GM12864 (cell line): ENCODE measurements around the gene ATP2A3.
A peak's percentile ranks its signal among the peaks of the same experiment; 100 is the strongest.

ENCODE experiments used
- DNase-seq: peaks from one replicate; pipeline ENCODE4 v3.0.0-alpha.2; 2011; ENCODE audit warnings: low read depth
- H3K4me3 ChIP-seq: 2 replicates; pipeline ENCODE4 v1.5.1; 2011; ENCODE audit warnings: mild to moderate bottlenecking, low read depth, low read length, control low read depth
- CTCF ChIP-seq: IDR thresholded peaks from 2 replicates; pipeline ENCODE4 v1.5.1; 2011; ENCODE audit warnings: low read depth, mild to moderate bottlenecking, moderate library complexity, low read length, control low read depth, inconsistent platforms; ENCODE audit errors: missing control alignments

ATP2A3 gene

DNA sequence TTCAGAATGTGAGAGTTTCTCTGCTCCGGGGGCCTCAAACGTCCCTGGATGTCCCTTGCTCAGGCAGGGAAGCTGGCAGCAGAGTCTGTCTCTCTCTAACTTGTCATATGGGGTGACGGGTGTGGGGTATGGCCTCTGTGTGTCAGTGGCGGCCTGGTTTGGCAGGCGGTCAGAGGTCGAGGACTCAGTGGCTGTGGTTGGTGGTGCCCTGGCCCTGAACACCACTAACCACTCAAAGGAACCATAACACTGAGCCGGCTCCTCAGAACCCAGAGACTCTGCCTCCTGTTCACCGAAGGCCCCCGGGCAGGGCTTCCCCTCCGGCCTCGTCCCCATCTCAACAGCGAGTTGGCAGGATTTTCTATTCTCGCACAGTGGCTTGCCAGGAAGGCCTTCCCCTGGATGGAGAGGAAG lies 48.6 kb downstream of the ATP2A3 start:
- DNase-seq: no peak
- no peak overlapping the region for H3K4me3 ChIP-seq
- no peak for TF ChIP-seq CTCF

- DNase-seq: peak; percentile 60
These were observed 49.9 kb downstream of the ATP2A3 start for GRCh38 chr17:3914312-3914670.

GRCh38 chr17:3913531-3914311 lies 50.5 kb downstream of the ATP2A3 start:
- peak; percentile 54 for DNase-seq
- H3K4me3 ChIP-seq: peak overlapping the region; percentile 22; the same call in 1 of the 2 replicates

More at GRCh38 chr17:3914312-3914670, 49.9 kb downstream of the ATP2A3 start:
- TF ChIP-seq CTCF: no peak
- H3K4me3 ChIP-seq: peak overlapping the region; percentile 22; the same call in 1 of the 2 replicates

DNA sequence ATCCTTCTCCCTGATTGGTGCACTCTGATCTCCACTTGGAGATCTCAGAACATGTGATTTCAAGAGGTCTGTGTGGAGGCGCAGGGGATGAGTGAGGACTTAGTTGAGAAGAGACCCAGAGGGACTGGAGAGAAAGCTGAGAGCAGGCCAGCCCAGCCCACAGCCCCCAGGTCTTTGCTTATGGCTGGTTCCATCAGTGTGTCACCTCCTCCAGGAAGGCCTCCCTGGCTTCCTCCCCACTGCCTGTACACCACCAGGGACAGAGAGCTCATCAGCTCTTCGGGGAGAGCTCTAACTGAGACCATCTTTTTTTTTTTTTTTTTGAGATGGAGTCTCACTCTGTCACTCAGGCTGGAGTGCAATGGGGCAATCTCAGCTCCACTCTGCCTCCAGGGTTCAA lies 51.4 kb downstream of the ATP2A3 start:
- no peak overlapping the region for H3K4me3 ChIP-seq
- TF ChIP-seq CTCF: no peak
- no peak for DNase-seq

More at GRCh38 chr17:3913531-3914311, 50.5 kb downstream of the ATP2A3 start:
- peak; percentile 100 for TF ChIP-seq CTCF

GRCh38 chr17:3911271-3912053 lies 52.8 kb downstream of the ATP2A3 start:
- DNase-seq: peak; percentile 91
- no peak overlapping the region; the same call in 1 of the 2 replicates for H3K4me3 ChIP-seq
- no peak for TF ChIP-seq CTCF

DNA sequence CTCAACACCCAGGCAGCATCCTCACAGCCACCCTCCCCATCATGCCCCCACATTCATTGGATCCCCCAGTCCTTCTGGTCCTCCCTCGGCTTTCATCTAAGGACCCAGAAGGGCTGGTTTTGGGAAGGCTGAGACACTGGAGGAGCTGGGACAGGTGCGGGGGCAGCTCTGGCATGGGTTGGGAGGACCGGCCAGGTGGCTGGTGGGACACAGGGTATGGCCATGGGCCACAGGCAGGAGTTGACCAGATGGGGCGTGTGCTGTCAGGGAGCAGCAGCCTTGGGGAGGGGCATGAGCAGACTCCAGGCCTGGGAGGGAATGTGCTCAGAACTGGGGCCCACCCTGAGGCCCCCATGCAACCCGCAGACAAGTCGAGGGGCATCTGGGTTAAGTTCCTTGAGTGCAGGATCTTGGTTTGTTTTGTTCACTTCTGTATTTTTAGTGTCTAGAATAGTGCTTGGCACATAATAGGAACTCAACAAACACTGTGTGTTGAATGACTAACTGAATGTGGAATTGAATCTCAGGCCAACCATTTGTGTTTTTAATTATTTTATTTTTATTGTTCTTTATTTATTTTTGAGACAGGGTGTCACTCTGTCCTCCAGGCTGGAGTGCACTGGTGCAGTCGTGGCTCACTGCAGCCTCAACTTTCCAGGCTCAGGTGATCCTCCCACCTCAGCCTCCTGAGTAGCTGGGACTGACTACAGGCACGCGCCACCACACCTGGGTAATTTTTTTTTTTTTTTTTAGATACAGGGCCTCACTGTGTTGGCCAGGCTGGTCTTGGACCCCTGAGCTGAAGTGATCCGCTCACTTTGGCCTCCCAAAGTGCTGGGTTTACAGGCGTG lies 53.6 kb downstream of the ATP2A3 start:
- no peak for TF ChIP-seq CTCF
- no peak for DNase-seq
- H3K4me3 ChIP-seq: no peak overlapping the region; the same call in 1 of the 2 replicates
